Fibroblast of skin of scalp (primary cell): ENCODE results near the gene SDHAF1. TPM values are rescaled to one million over a fixed set of nuclear protein-coding genes. Genes with fewer than 3 reads are reported as not detected.
"Not testable (repeated sequence)": the region's sequence is repeated elsewhere in the genome, so short reads cannot be mapped to it uniquely, and the experiment has no call there.

Experiments
- DNase-seq: peaks from one replicate; pipeline ENCODE4 v3.0.0-alpha.2; 2013
- polyA plus RNA-seq, 2 experiments: library from polyadenylated mRNA; unstranded; fragments of 120-200 nt; gene quantifications; one replicate each; pipeline ENCODE4 v1.2.1, GENCODE V29; 2013; ENCODE audit not compliant: insufficient read length in 2 of 2

The SDHAF1 gene, protein sequence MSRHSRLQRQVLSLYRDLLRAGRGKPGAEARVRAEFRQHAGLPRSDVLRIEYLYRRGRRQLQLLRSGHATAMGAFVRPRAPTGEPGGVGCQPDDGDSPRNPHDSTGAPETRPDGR
- polyA plus RNA-seq (2013, experiment 1 of 2; ENCODE audit: insufficient read length) = 11.1 TPM
- polyA plus RNA-seq (2013, experiment 2 of 2; ENCODE audit: insufficient read length) = 9.4 TPM

- peak; percentile 92 for DNase-seq
These were observed at the start of gene SDHAF1 for GRCh38 chr19:35995048-35995993. Gene SDHAF1, plus strand, starts transcription at chr19:35995188. Its CDS starts 87 bp downstream, at chr19:35995275.

GRCh38 chr19:35946203-35946602, 48.8 kb upstream of the SDHAF1 start:
- no peak for DNase-seq

DNA sequence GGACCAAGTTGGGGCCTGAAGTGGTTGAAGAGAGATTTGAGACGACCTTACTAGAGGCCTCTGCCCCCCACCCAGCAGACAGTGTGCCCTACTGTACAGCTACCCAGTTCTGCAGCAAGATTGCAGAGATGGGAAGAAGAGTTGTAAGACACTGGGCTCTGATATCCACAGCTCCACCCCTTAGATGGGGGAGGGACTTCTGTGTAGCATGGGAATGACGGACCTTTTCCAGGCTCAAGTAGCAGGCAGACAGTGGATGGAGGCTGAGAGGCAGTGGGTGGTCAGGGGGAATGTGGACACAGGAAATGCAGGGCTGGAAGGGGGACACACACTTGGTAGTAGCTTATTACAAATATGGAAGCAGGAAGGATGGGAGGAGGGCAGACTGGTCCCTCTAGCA, 45.9 kb upstream of the SDHAF1 start:
- DNase-seq = no peak

- no peak for DNase-seq
These were observed 38.9 kb upstream of the SDHAF1 start for GRCh38 chr19:35955881-35956634.

GRCh38 chr19:35957411-35957810, 37.6 kb upstream of the SDHAF1 start:
- DNase-seq = not testable (repeated sequence)

GRCh38 chr19:35958660-35959039, 36.3 kb upstream of the SDHAF1 start:
- DNase-seq = no peak

DNA sequence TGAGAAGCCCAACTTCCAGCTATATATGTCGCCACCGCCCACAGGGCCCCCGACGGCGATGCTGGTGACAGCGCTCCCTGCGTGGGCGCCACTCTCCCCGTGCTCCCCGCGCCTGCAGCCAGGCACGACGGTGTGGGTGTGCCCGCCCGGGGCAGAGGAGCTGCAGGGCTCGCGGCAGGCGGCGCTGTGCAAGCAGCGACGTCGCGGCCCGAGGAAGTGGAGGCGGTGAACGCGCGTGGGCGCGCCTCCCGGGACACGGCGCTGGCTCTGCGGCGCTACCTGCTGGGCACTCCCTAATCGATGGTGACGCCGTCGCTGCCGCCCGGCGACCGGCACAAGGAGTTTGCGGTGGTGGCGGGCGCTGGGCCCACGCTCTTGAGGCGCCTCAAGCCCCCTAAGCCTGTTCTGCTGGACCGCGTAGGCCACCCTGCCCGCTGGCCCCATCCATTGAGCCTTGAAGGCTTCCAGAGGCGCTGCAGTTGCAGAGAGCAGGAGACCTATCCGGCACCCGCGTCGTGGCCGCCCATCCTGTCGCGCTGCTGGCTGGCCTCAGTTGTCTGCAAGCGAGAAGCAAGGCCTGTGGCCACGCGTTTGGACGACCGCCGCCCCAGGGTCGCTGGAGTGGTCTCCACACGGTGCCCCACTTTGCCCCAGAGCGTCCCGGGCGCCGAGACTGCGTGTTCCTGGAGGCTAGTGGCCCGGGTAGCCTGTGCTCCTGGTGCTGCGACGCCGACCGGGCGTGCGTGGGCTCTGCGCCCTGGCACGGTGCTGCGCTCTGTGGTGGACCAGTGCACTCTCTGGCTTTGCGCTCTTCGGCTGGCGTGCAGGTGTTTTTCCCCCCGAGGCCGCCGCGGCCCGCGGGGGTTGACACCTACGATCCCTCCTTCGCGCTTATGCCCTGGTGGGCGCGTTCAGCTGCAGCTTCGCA, 35.7 kb upstream of the SDHAF1 start:
- no peak for DNase-seq

DNA sequence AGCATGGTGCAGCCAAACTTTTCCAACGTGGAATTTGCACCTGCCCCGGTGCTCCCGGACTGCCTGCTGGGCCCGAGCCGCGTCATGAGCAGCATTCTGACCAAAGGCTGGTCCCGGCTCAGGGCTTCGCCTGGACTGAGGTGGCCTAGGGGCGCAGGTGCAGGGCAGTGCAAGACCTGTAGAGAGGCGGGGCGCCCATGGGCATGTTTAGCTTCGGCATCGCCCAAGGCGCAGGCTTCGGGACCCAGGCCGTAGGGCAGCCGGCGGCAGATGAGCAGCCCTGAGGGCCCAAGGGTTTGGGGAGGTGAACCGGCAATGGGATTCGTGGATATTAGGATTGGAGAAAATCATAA, 35.0 kb upstream of the SDHAF1 start:
- no peak for DNase-seq

DNA sequence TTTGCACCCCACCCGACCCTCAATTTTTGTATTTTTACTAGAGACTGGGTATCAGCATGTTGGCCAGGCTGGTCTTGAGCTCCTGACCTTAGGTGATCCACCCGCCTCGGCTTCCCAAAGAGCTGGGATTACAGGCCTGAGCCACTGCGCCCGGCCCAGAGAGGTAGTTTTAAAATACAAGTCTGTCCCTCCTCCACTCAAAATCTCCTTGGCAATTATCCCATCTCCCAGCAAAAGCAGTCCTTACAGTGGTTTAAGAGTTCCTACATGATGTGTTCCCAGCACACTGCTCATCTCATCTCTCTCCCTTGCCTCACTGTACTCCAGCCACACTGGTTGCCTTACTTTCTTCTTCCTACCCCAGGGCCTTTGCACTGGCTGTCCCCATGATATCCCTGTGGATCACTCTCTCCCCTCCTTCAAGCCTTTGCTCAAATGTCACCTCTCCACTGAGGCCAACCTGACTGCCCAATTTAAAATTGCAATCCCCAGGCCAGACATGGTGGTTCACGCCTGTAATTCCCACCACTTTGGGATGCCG, 34.5 kb upstream of the SDHAF1 start:
- no peak for DNase-seq

DNA sequence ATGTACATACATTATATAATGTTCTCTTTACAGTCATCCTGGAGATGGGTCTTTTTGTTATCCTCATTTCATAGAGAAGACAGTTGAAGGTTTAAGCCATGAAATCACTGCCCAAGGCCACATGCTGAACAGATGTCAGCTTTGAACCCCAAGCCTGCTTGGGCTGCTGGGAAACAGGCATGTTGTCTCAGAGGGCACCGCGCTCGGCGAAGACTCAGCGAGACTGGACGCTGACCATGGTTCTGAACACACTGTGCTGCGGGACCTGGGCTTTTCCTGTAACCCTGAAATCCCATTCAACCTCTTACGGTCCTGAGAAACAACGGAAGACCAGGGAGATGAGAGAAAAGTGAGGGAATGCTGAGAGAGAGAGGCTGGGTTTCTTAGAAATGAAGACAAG, 31.5 kb upstream of the SDHAF1 start:
- DNase-seq = peak; percentile 56

GRCh38 chr19:35966771-35967170, 28.2 kb upstream of the SDHAF1 start:
- no peak for DNase-seq

GRCh38 chr19:35973487-35973886, 21.5 kb upstream of the SDHAF1 start:
- no peak for DNase-seq

- DNase-seq = peak; percentile 29
These were observed 19.3 kb upstream of the SDHAF1 start for GRCh38 chr19:35975608-35976214.

GRCh38 chr19:35977446-35978222, 17.4 kb upstream of the SDHAF1 start:
- DNase-seq = no peak

GRCh38 chr19:35978271-35978670, 16.7 kb upstream of the SDHAF1 start:
- DNase-seq = no peak

GRCh38 chr19:35978832-35979365, 16.1 kb upstream of the SDHAF1 start:
- DNase-seq = no peak

GRCh38 chr19:35980997-35981396, 14.0 kb upstream of the SDHAF1 start:
- not testable (repeated sequence) for DNase-seq

DNA sequence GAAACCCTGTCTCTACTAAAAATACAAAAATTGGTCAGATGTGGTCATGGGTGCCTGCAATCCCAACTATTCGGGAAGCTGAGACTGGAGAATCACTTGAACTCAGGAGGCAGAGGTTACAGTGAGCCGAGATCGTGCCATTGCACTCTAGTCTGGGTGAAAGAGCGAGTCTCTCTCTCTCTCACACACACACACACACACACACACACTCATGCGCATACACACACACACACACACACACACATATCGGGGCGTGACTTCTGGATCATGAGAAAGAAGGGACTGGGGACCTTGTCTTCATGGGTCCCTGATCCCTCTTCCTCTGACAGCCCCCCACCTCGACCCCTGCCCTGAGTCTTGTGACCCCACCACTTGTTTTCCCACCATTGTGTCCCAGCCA, 11.8 kb upstream of the SDHAF1 start:
- DNase-seq = no peak

DNA sequence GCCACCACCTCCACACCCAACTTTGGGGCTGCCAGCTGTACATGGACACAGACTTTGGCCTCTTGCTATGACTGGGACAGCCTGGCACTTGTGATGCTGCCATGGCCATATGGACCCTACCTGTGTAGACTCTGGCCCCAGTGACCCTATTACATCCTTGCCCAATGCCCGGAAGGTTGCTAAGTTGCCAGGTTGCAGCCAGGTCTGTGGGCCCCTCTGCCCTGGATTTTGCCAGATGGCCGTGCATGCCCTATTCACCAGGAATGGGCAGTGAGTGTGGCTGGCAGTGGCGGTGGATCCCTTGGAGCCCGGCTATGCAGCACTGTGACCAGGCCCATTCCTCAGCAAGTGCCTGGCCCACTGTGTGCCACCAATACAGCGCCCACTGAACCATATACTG, 8.9 kb upstream of the SDHAF1 start:
- DNase-seq = no peak
